Transverse colon (tissue), 4 donors: ENCODE data around the gene TSLP. TPM values are rescaled to one million over a fixed set of nuclear protein-coding genes. Genes with fewer than 3 reads are reported as not detected.

ENCODE experiments used
- DNase-seq: peaks from one replicate; pipeline ENCODE4 v3.0.0-alpha.2; 2019
- H3K27ac ChIP-seq, 4 donors: fragments of 200-600 bp; sonication (generic); 2 replicates each; pipeline ENCODE4 v1.5.1; 2016 to 2018; ENCODE audit warnings: inconsistent platforms in 4 of 4
- H3K27me3 ChIP-seq: fragments of 200-600 bp; sonication (generic); 2 replicates; pipeline ENCODE4 v1.5.1; 2017; ENCODE audit warnings: inconsistent platforms
- H3K36me3 ChIP-seq, 4 donors: fragments of 200-600 bp; sonication (generic); 2 replicates each; pipeline ENCODE4 v1.5.1; 2017 to 2019; ENCODE audit warnings: inconsistent platforms in 4 of 4
- H3K4me1 ChIP-seq, 4 donors: fragments of 200-600 bp; sonication (generic); 2 replicates each; pipeline ENCODE4 v1.5.1; 2017 to 2020; ENCODE audit warnings: inconsistent platforms in 4 of 4
- H3K4me3 ChIP-seq, 4 donors: fragments of 200-600 bp; sonication (generic); 1 replicate in 1 of 4; 2 replicates in 3 of 4; pipeline versions ENCODE4 v1.5.1 to v1.6.1; 2017 to 2019; ENCODE audit warnings: inconsistent platforms in 4 of 4
- H3K9me3 ChIP-seq, 2 donors: fragments of 200-600 bp; sonication (generic); 2 replicates each; pipeline ENCODE4 v1.5.1; 2017 to 2019; ENCODE audit warnings: inconsistent platforms in 2 of 2
- CTCF ChIP-seq, 5 experiments: fragments of 200-600 bp in 3 of 5; fragments of 450-650 bp in 2 of 5; sonication (generic) in 3 of 5; IDR thresholded peaks; 1 replicate in 2 of 5; 2 replicates in 3 of 5; pipeline ENCODE4 v1.5.1; 2016 to 2017; ENCODE audit warnings: antibody characterized with exemption in 5 of 5, inconsistent platforms in 3 of 5, mild to moderate bottlenecking in 2 of 5, moderate library complexity in 1 of 5
- EP300 ChIP-seq: sonication (generic); formaldehyde crosslinking; IDR thresholded peaks from one replicate; pipeline ENCODE4 v1.6.1; 2017; ENCODE audit warnings: antibody characterized with exemption, low read depth
- POLR2A ChIP-seq: fragments of 450-650 bp; IDR thresholded peaks from one replicate; pipeline ENCODE4 v1.6.1; 2016; ENCODE audit warnings: antibody characterized with exemption, mild to moderate bottlenecking, moderate library complexity
- POLR2AphosphoS5 ChIP-seq, 3 donors: sonication (generic); formaldehyde crosslinking; IDR thresholded peaks; one replicate each; pipeline ENCODE4 v1.6.1; 2016; ENCODE audit warnings: antibody characterized with exemption in 3 of 3
- WGBS, 2 donors: methylation state at CpG; one replicate each; pipeline ENCODE4 v1.1.5; 2018; ENCODE audit warnings: low coverage in 1 of 2; 5-methylcytosine and 5-hydroxymethylcytosine counted together
- in situ Hi-C, 4 donors: fragments of 200-750 bp; cut with MboI; loops; one replicate each; pipeline versions ENCODE4 v1.15.0 to v1.15.1; 2017; ENCODE audit warnings: low sequenced_read_pairs in 3 of 4, low pct_ligation_motif_present in 1 of 4, low pct_unique_long_range_greater_than_20kb in 1 of 4
- intact Hi-C: fragments of 100-400 bp; cut with DNase I; formaldehyde crosslinking; loops from one replicate; pipeline ENCODE4 v1.15.1; 2023; ENCODE audit warnings: low total_unique reads
- total RNA-seq, 4 donors: library from RNA; depleted of rRNA; stranded (reverse); fragments of >200 nt; gene quantifications; one replicate each; pipeline ENCODE4 v1.1.0, GENCODE V29; 2016

Gene TSLP
- total RNA-seq, 4 donors from 2014 or later, result 0.27 TPM; not detected in 3

GRCh38 chr5:111111956-111112355, 40.4 kb downstream of the TSLP start:
- Histone ChIP-seq H3K4me3 (no peak overlapping the region), H3K27me3 (no peaks in the 10 kb centered on the region), H3K9me3 (no peaks in the 10 kb centered on the region), H3K27ac (no peak overlapping the region), H3K36me3 (peaks cover 0 to 62% (median 23%) of the 10 kb centered on the region in 4 donors), H3K4me1 (no peaks in the 10 kb centered on the region)
- WGBS, 2 donors, result 93 to 98% methylated on average over 3 of the region's 3 CpGs
- in situ Hi-C loops (no loop called here), intact Hi-C loops (no loop called here)
- no peak for DNase-seq
- TF ChIP-seq POLR2A, result no peak
- TF ChIP-seq EP300, result no peak

GRCh38 chr5:111113678-111114077, 42.2 kb downstream of the TSLP start:
- H3K27me3 ChIP-seq, result no peaks in the 10 kb centered on the region
- H3K4me3 ChIP-seq, result no peak overlapping the region
- 88 to 90% methylated on average over 3 of the region's 3 CpGs for WGBS, 2 donors
- peaks cover 0 to 47% (median 16%) of the 10 kb centered on the region in 4 donors for H3K36me3 ChIP-seq
- H3K27ac ChIP-seq, result no peak overlapping the region
- no peak for DNase-seq
- in situ Hi-C loops (no loop called here), intact Hi-C loops (no loop called here)
- H3K9me3 ChIP-seq, result no peaks in the 10 kb centered on the region
- TF ChIP-seq POLR2A (no peak), EP300 (no peak), POLR2AphosphoS5 (IDR thresholded peaks at IDR 0.05) (no peak)
- H3K4me1 ChIP-seq, result no peaks in the 10 kb centered on the region

- 94 to 100% methylated on average over 1 of the region's 1 CpG for WGBS, 2 donors
- no peak for DNase-seq
- intact Hi-C loops, result no loop called here
- Histone ChIP-seq H3K4me3 (no peak overlapping the region), H3K36me3 (peaks cover 0 to 39% (median 19%) of the 10 kb centered on the region in 4 donors), H3K4me1 (peaks cover 0 to 4% (median 0%) of the 10 kb centered on the region in 4 donors), H3K27ac (no peak overlapping the region), H3K27me3 (no peaks in the 10 kb centered on the region), H3K9me3 (no peaks in the 10 kb centered on the region)
- TF ChIP-seq POLR2A (no peak), POLR2AphosphoS5 (IDR thresholded peaks at IDR 0.05) (no peak), EP300 (no peak), CTCF (IDR thresholded peaks at IDR 0.05) (no peak)
- in situ Hi-C loops, result no loop called here
Measured at GRCh38 chr5:111115229-111115628, 43.7 kb downstream of the TSLP start.

GRCh38 chr5:111116550-111116949, 45.0 kb downstream of the TSLP start:
- H3K9me3 ChIP-seq, result no peaks in the 10 kb centered on the region
- no peak overlapping the region for H3K27ac ChIP-seq
- no peak for DNase-seq
- 67 to 73% methylated on average over 1 of the region's 1 CpG for WGBS, 2 donors
- in situ Hi-C loops (no loop called here), intact Hi-C loops (no loop called here)
- no peak overlapping the region for H3K4me3 ChIP-seq
- no peaks in the 10 kb centered on the region for H3K27me3 ChIP-seq
- peaks cover 0 to 4% (median 0%) of the 10 kb centered on the region in 4 donors for H3K4me1 ChIP-seq
- peaks cover 0 to 39% (median 18%) of the 10 kb centered on the region in 4 donors for H3K36me3 ChIP-seq
- no peak for TF ChIP-seq POLR2A
- no peak for TF ChIP-seq POLR2AphosphoS5 (IDR thresholded peaks at IDR 0.05)

- no peaks in the 10 kb centered on the region for H3K9me3 ChIP-seq
- peaks cover 0 to 4% (median 0%) of the 10 kb centered on the region in 4 donors for H3K4me1 ChIP-seq
- WGBS, 2 donors, result 71 to 88% methylated on average over 1 of the region's 1 CpG
- in situ Hi-C loops (no loop called here), intact Hi-C loops (no loop called here)
- H3K27me3 ChIP-seq, result no peaks in the 10 kb centered on the region
- H3K4me3 ChIP-seq, result no peak overlapping the region
- no peak overlapping the region for H3K27ac ChIP-seq
- H3K36me3 ChIP-seq, result peaks cover 0 to 38% (median 17%) of the 10 kb centered on the region in 4 donors
- TF ChIP-seq CTCF (IDR thresholded peaks at IDR 0.05) (no peak), POLR2AphosphoS5 (IDR thresholded peaks at IDR 0.05) (no peak), EP300 (no peak), POLR2A (no peak)
- no peak for DNase-seq
Measured at GRCh38 chr5:111117136-111117535, 45.6 kb downstream of the TSLP start.

- in situ Hi-C loops (no loop called here), intact Hi-C loops (no loop called here)
- no peak for DNase-seq
- no peaks in the 10 kb centered on the region for H3K9me3 ChIP-seq
- H3K4me3 ChIP-seq, result no peak overlapping the region
- WGBS, 2 donors, result 15 to 30% methylated on average over 2 of the region's 2 CpGs
- no peaks in the 10 kb centered on the region for H3K27me3 ChIP-seq
- no peak overlapping the region for H3K27ac ChIP-seq
- TF ChIP-seq POLR2A, result no peak
- TF ChIP-seq EP300, result no peak
- TF ChIP-seq CTCF (IDR thresholded peaks at IDR 0.05), result no peak
- no peak for TF ChIP-seq POLR2AphosphoS5 (IDR thresholded peaks at IDR 0.05)
- peaks cover 0 to 44% (median 17%) of the 10 kb centered on the region in 4 donors for H3K36me3 ChIP-seq
- peaks cover 0 to 4% (median 0%) of the 10 kb centered on the region in 4 donors for H3K4me1 ChIP-seq
Measured at GRCh38 chr5:111119221-111119620, 47.7 kb downstream of the TSLP start.
